Activated CD4-positive, alpha-beta T cell treated with anti-CD3 and anti-CD28 coated beads for 36 hours (primary cell): ENCODE results near the gene ATP13A5. TPM values are rescaled to one million over a fixed set of nuclear protein-coding genes. Genes with fewer than 3 reads are reported as not detected.

Experiments
- ATAC-seq: fragments of 200-7000 bp; cut with Tn5 transposase; one replicate; pipeline ENCODE4 v1.10.0; 2021; ENCODE audit warnings: mild to moderate bottlenecking, moderate library complexity
- CTCF ChIA-PET: fragments of 350-600 bp; sonication (Branson Sonifier 250); formaldehyde crosslinking; loops from one replicate; lab custom pipeline; 2021; ENCODE audit warnings: antibody characterized with exemption; lab: Charles Lee
- POLR2A ChIA-PET: fragments of 350-600 bp; sonication (Branson Sonifier 250); formaldehyde crosslinking; loops from one replicate; lab custom pipeline; 2021; ENCODE audit warnings: antibody characterized with exemption, inconsistent platforms; lab: Charles Lee
- DNase-seq: peaks from one replicate; pipeline ENCODE4 v3.0.0-alpha.2; 2020
- H3K27ac Mint-ChIP-seq: one replicate; pipeline ENCODE4 v1.8.0; 2021; ENCODE audit warnings: mixed read lengths
- H3K27me3 Mint-ChIP-seq: one replicate; pipeline ENCODE4 v1.8.0; 2021; ENCODE audit warnings: mixed read lengths
- H3K36me3 Mint-ChIP-seq: one replicate; pipeline ENCODE4 v1.8.0; 2021; ENCODE audit warnings: low read depth, mixed read lengths
- H3K4me1 Mint-ChIP-seq: one replicate; pipeline ENCODE4 v1.8.0; 2021; ENCODE audit warnings: mixed read lengths
- H3K4me3 Mint-ChIP-seq: one replicate; pipeline ENCODE4 v1.8.0; 2021; ENCODE audit warnings: mild to moderate bottlenecking, moderate library complexity, mixed read lengths
- H3K9me3 Mint-ChIP-seq: one replicate; pipeline ENCODE4 v1.8.0; 2021; ENCODE audit warnings: low read depth, mixed read lengths
- intact Hi-C, 2 experiments: fragments of 100-400 bp; cut with DNase I in 1 of 2; cut with micrococcal nuclease in 1 of 2; formaldehyde crosslinking; loops; one replicate each; pipeline versions ENCODE4 v1.14.2 to v1.15.1; 2022 to 2024; cut with DNase I, micrococcal nuclease
- total RNA-seq, 2 experiments: library from RNA; stranded (reverse); gene quantifications; one replicate each; pipeline ENCODE4 v1.2.3, GENCODE V29; 2021

Gene ATP13A5
- total RNA-seq, 2 experiments from 2014 or later: not detected

DNA sequence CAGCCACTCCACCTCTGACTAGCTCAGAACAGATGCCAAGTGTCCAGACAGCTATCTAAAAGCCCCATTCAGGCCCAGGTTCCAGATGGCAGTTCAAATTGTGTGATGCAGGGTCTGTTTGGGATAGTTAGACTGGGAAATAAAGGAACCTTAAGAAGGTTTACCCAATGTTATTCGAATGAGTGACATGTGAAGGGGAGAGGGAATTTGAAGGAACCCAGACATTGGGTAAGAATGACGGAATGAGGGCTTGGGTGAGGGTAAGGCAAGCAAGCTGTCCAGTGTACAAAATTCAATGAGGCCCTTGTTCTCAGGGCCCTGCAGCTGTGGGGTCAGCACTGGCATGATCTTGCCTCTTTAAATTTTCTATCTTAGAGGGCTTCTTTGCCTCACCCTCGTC lies 34.1 kb downstream of the ATP13A5 start:
- Mint-ChIP-seq H3K27me3 (peaks cover 19% of the 10 kb centered on the region), H3K36me3 (no peaks in the 10 kb centered on the region), H3K9me3 (no peaks in the 10 kb centered on the region), H3K4me1 (no peaks in the 10 kb centered on the region), H3K27ac (no peak overlapping the region), H3K4me3 (no peak overlapping the region)
- ChIA-PET POLR2A (no interaction called here), CTCF (interaction anchor here (0.5 kb wide), 2 partner anchors 66 to 91 kb away, joined by 3 to 4 read pairs; no protein-coding TSS in a partner anchor)
- intact Hi-C loops: no loop called here
- DNase-seq: no peak
- no peak for ATAC-seq

DNA sequence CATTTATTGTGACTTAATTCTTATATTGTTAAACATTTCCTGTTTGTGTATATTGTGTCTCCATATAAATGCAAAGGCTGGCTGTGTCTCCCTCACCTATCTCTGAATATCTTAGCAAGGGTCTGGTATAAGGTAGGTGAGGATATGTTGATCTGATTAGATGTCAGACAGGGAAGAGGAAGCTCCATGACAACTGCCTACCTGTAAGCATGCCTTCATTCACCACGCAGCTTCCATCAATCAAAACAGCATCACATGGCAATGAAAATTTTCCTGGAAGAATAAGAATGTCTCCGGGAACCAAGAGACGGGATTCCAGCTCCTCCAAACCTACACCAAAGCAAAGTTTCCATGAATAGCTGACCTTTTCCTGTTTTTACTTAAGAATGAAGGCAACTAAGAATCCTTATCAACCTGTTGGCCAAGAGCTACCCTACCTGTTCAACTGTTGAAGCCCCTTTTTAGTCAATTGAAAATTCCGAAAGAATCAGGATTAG lies 34.8 kb downstream of the ATP13A5 start:
- no peaks in the 10 kb centered on the region for H3K36me3 Mint-ChIP-seq
- no peak overlapping the region for H3K4me3 Mint-ChIP-seq
- ATAC-seq: no peak
- intact Hi-C loops: no loop called here
- DNase-seq: no peak
- peaks cover 24% of the 10 kb centered on the region for H3K27me3 Mint-ChIP-seq
- CTCF ChIA-PET: no interaction called here
- no peaks in the 10 kb centered on the region for H3K4me1 Mint-ChIP-seq
- no peak overlapping the region for H3K27ac Mint-ChIP-seq
- H3K9me3 Mint-ChIP-seq: no peaks in the 10 kb centered on the region
- POLR2A ChIA-PET: no interaction called here

DNA sequence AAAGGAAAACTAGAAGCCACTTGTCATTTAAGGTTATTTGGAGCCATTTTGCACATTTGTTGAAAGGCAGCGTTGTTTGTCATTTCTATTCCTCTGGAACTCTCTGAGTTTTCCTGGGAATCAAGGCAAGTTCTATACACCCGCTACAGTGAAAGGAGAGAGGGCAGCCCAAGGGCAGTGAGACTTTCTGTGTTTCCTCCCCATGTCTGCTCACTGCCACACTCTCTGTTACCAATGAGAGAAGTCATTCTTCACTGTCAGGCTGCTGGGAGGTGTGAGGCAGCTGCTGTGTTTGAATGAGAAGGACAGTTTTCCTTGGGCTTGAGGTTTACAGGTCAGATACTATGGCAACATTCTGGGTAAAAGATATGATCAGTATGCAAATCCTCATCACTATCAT lies 36.0 kb downstream of the ATP13A5 start:
- Mint-ChIP-seq H3K27me3 (peaks cover 24% of the 10 kb centered on the region), H3K4me3 (no peak overlapping the region), H3K4me1 (no peaks in the 10 kb centered on the region), H3K27ac (no peak overlapping the region), H3K9me3 (no peaks in the 10 kb centered on the region), H3K36me3 (no peaks in the 10 kb centered on the region)
- POLR2A ChIA-PET: no interaction called here
- intact Hi-C loops: no loop called here
- DNase-seq: no peak
- ATAC-seq: no peak
- CTCF ChIA-PET: no interaction called here

DNA sequence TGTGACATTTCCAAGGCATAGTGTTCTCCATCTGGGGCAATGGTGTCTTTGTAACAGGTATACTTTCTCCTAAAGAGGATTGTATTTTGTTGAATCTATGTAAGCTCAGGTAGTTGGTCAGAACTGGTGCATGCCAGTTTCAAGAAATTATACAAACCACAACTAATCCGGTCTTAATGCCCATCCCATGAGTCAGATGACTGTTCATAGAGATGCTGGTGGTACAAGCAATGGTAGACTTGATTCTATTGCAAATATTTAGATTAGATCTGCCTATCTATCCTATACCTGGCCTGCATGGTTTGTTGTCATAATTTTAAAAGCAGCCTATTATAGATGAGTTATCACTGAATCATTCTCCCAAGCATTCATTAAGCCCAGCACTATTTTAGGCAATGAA lies 43.5 kb downstream of the ATP13A5 start:
- H3K4me3 Mint-ChIP-seq: no peak overlapping the region
- intact Hi-C loops: no loop called here
- H3K9me3 Mint-ChIP-seq: no peaks in the 10 kb centered on the region
- ChIA-PET POLR2A (no interaction called here), CTCF (no interaction called here)
- no peaks in the 10 kb centered on the region for H3K36me3 Mint-ChIP-seq
- no peaks in the 10 kb centered on the region for H3K4me1 Mint-ChIP-seq
- no peak for ATAC-seq
- no peak overlapping the region for H3K27ac Mint-ChIP-seq
- no peak for DNase-seq
- peaks cover 6% of the 10 kb centered on the region for H3K27me3 Mint-ChIP-seq

DNA sequence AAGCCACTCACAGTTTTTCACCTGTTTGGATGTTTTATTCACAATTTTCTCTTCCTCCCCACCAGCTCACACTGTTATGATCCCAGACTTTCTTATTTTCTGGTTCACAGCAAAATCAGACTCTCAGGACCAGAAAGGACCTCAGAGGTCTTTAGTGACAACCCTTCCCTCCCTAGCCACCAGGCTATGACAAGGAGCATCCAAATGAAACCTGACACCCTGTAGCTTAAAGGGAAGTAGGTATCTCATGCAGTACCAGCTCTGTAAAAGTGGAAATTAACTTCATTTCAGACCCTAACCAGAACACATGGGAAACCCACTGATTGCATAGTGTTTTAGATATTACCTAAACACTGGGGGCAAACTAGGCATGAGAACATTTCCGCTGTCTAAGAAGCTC lies 45.3 kb downstream of the ATP13A5 start:
- POLR2A ChIA-PET: no interaction called here
- intact Hi-C loops: no loop called here
- ATAC-seq: no peak
- Mint-ChIP-seq H3K4me1 (no peaks in the 10 kb centered on the region), H3K27ac (no peak overlapping the region), H3K27me3 (no peaks in the 10 kb centered on the region), H3K9me3 (no peaks in the 10 kb centered on the region), H3K36me3 (no peaks in the 10 kb centered on the region), H3K4me3 (no peak overlapping the region)
- no peak for DNase-seq
- CTCF ChIA-PET: no interaction called here

DNA sequence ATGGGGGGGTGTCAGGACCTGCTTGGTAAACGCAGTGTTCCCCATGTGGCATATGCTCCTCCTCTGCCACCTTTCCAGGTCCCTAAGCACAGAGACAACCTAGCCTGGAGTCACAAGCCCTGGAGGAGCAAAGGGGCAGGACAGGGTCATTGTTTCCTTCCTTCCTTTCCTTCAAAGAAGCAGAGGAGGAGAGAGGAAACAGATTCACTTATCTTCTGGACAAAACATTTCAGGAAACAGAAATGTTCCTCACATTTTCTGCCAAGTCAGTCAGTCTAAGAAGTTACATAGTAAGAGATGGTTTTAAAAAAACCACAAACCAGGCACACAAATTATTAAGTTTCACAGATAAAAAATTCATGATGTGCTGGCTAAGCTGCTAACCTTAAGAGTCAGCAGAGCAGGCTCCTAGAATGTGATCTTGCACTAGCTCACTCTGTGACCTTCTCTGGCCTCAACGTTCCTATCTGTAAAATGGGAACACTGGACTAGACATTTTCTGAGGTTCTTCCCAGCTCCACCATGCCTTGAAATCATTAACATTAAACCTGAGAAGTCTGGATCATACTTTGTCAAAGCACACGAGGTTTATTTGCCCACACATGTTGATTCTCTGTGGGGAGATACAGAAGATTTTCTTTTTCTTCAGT lies 47.9 kb downstream of the ATP13A5 start:
- CTCF ChIA-PET: no interaction called here
- Mint-ChIP-seq H3K9me3 (no peaks in the 10 kb centered on the region), H3K36me3 (no peaks in the 10 kb centered on the region), H3K27me3 (no peaks in the 10 kb centered on the region), H3K4me1 (no peaks in the 10 kb centered on the region), H3K4me3 (no peak overlapping the region), H3K27ac (no peak overlapping the region)
- intact Hi-C loops: no loop called here
- DNase-seq (no peak), ATAC-seq (no peak)
- POLR2A ChIA-PET: no interaction called here

DNA sequence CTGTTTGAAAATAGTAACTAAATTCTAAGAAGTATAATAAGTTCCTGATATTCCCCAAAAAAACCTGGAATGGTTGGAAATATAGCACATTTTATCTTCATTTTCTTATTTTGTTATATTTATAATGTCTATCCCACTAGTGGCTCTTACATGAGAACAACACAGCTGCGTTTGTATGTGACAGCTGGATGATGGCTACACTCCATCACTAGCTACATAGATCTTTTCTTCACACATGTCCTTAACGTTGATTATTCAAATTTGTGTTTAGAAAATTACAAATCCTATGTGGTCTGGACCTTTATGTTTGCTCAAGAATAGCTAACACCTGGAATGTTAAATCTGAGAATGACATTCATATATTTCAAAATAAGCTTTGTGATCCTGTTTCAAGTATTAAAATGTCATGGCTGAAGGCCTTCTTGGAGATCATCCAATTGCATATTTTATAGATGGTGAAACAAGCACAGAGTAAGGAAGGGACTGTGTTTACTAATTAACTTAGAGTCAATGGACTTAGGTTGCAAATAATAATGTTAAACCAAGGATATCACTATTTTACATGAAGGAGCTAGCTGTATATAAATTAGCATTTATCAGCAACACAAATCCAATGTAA lies 60.8 kb downstream of the ATP13A5 start:
- ChIA-PET POLR2A (no interaction called here), CTCF (no interaction called here)
- no peak overlapping the region for H3K27ac Mint-ChIP-seq
- H3K36me3 Mint-ChIP-seq: no peaks in the 10 kb centered on the region
- DNase-seq (no peak), ATAC-seq (no peak)
- H3K9me3 Mint-ChIP-seq: no peaks in the 10 kb centered on the region
- intact Hi-C loops: no loop called here
- no peaks in the 10 kb centered on the region for H3K4me1 Mint-ChIP-seq
- no peak overlapping the region for H3K4me3 Mint-ChIP-seq
- H3K27me3 Mint-ChIP-seq: no peaks in the 10 kb centered on the region

DNA sequence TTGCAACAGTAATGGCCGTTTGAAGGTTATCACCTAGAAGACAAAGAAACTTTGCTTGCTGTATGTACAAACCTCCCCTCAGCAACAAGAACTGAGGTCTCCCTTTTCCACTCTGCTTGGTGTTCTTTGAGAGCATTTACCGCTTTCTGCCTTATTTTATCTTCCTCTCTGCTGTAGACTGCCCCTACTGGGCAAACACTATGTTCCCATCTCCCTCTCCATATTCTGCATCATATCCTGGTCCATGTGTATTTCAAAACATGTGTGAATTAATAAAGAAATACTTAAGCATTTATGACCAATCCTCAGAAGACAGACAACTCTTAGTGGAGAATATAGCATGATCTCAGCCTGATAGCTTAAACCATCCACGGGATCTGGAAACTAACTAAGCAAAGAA lies 64.4 kb downstream of the ATP13A5 start:
- no peaks in the 10 kb centered on the region for H3K36me3 Mint-ChIP-seq
- ChIA-PET POLR2A (no interaction called here), CTCF (interaction anchor here (0.7 kb wide), 1 partner anchor 1182 kb away, joined by 3 read pairs; no protein-coding TSS in a partner anchor)
- no peaks in the 10 kb centered on the region for H3K9me3 Mint-ChIP-seq
- DNase-seq: no peak
- intact Hi-C loops: no loop called here
- no peak for ATAC-seq
- no peaks in the 10 kb centered on the region for H3K4me1 Mint-ChIP-seq
- H3K4me3 Mint-ChIP-seq: no peak overlapping the region
- H3K27me3 Mint-ChIP-seq: peaks cover 7% of the 10 kb centered on the region
- no peak overlapping the region for H3K27ac Mint-ChIP-seq

DNA sequence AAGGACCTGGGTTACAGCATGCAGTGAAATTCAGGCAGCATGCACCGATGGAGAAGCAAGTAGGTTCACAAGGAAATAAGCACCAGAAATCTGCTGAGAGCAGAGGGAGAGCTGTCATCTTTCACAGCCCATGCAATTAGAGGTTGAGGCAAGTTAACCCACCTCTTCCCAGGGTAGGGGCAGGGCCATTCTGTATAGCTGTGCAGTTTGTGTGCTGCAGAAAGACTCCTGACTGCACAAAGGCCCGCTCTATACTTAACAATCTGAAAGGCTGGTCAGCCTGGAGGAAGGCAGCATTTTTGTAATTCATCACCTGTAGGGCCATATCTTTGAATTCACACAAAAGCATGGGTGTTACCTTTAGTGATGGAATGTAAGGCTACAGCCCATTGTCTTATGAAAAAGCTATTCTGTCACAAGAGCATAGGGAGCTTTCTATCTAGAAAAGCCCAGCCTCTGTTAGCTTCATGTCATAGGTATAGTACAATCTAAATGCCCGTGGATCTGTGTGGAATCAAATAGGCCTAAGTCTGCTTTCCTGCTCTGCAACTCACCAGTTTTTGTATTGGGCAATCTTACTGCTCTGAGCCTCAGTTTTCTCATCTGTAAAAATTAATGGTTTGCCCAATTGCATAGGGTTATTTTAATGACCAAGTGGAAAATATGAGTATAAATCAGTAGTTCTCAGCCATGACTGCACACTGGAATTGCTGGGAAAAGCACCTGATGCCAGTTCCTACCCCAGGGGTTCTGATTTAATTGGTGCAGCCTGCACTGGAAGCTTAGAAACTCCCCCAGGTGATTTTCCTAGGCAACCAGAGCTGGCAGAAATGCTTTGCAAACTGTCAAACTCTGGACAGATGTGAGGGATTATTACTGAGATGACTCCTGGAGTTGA lies 65.2 kb downstream of the ATP13A5 start:
- ATAC-seq (no peak), DNase-seq (no peak)
- peaks cover 7% of the 10 kb centered on the region for H3K27me3 Mint-ChIP-seq
- no peak overlapping the region for H3K4me3 Mint-ChIP-seq
- H3K9me3 Mint-ChIP-seq: no peaks in the 10 kb centered on the region
- ChIA-PET POLR2A (no interaction called here), CTCF (interaction anchor here (0.7 kb wide), 1 partner anchor 1181 kb away, joined by 3 read pairs; no protein-coding TSS in a partner anchor)
- intact Hi-C loops: no loop called here
- H3K27ac Mint-ChIP-seq: no peak overlapping the region
- H3K36me3 Mint-ChIP-seq: no peaks in the 10 kb centered on the region
- H3K4me1 Mint-ChIP-seq: no peaks in the 10 kb centered on the region

DNA sequence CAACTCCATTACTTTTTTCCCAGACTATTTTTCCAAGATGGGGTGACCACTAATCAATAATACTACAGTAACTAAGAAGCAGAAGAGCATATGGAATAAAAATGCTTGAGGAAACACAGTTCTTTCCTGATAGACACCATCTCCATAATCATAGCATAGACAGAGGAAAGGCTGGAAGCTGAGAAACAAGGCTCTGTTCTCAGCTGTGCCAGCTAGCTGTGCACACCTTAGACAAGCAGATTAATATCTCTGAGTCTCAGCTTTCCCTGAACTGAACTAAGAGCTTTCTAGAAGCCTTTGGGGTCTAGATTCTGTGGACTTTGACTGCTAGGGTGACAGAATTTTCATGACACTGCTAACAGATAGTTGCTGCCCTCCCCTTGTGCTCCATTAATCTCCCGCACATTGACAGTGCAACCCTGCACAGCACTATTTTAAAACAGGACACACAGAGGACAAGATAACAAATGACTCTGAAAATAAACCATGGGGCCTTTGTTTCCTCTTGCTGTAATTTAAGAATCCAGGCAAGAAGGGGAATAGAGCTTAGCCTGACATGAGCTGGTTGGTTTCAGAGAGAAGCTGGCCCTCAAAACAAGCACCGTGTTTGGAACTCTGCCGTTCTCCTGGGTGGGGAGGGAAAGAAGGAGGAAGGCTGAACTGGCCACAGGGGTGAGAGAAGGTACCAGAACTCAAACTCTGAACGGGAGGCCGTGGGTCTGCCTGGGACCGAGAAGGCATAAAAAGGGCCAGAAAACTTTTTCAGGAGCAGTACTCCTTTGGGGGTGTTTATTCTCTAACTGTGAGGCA lies 67.4 kb downstream of the ATP13A5 start:
- Mint-ChIP-seq H3K9me3 (no peaks in the 10 kb centered on the region), H3K4me1 (no peaks in the 10 kb centered on the region), H3K36me3 (no peaks in the 10 kb centered on the region), H3K27ac (no peak overlapping the region), H3K27me3 (peaks cover 10% of the 10 kb centered on the region), H3K4me3 (no peak overlapping the region)
- ChIA-PET CTCF (interaction anchor here (0.6 kb wide), 1 partner anchor 9 kb away, joined by 3 read pairs; no protein-coding TSS in a partner anchor), POLR2A (no interaction called here)
- intact Hi-C loops: no loop called here
- ATAC-seq: no peak
- no peak for DNase-seq

DNA sequence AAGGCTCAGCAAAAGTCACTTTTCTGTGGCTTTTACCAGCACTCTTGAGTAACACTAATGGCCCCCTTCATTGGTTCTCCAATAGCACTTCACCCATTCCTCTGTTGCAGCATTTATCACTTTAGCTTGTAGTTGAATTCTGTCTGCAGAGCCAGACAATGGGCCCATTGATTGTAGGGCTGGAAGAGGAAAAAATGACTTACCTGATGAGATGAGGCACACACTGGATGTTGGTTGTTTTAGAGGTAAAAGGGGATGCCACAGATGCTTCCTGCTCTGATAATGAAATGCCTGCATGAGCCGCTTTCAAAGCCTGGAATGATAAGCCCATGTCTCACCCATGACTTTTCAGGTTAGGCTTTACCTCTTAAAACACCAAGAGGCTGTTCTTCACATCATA lies 73.2 kb downstream of the ATP13A5 start:
- no peak overlapping the region for H3K4me3 Mint-ChIP-seq
- intact Hi-C loops: no loop called here

More for the DNA sequence above, 73.2 kb downstream of the ATP13A5 start:
- H3K27me3 Mint-ChIP-seq: peaks cover 11% of the 10 kb centered on the region
- H3K27ac Mint-ChIP-seq: no peak overlapping the region
- no peaks in the 10 kb centered on the region for H3K4me1 Mint-ChIP-seq
- no peaks in the 10 kb centered on the region for H3K36me3 Mint-ChIP-seq
- ChIA-PET CTCF (no interaction called here), POLR2A (no interaction called here)
- no peak for DNase-seq
- H3K9me3 Mint-ChIP-seq: no peaks in the 10 kb centered on the region
- no peak for ATAC-seq
